Vagina (tissue), 2 donors: ENCODE measurements around the gene ZG16.

Experiments used
- POLR2AphosphoS5 ChIP-seq, 2 donors: sonication (generic); formaldehyde crosslinking; IDR thresholded peaks; one replicate each; pipeline ENCODE4 v1.9.0; 2017; ENCODE audit warnings: antibody characterized with exemption in 2 of 2, mild to moderate bottlenecking in 2 of 2, low read depth in 1 of 2; ENCODE audit not compliant: insufficient read depth in 1 of 2
- TF ChIP-seq, protein P1 (sequence below), 3 experiments: fragments of 450-650 bp in 2 of 3; fragments of 200-600 bp in 1 of 3; sonication (generic) in 1 of 3; IDR thresholded peaks; one replicate each; pipeline ENCODE4 v1.5.1; 2017 to 2019; ENCODE audit warnings: antibody characterized with exemption in 3 of 3, mild to moderate bottlenecking in 2 of 3, moderate library complexity in 2 of 3

GRCh38 chr16:29818082-29818481 lies 40.0 kb downstream of the ZG16 start:
- TF ChIP-seq, protein P1, sequence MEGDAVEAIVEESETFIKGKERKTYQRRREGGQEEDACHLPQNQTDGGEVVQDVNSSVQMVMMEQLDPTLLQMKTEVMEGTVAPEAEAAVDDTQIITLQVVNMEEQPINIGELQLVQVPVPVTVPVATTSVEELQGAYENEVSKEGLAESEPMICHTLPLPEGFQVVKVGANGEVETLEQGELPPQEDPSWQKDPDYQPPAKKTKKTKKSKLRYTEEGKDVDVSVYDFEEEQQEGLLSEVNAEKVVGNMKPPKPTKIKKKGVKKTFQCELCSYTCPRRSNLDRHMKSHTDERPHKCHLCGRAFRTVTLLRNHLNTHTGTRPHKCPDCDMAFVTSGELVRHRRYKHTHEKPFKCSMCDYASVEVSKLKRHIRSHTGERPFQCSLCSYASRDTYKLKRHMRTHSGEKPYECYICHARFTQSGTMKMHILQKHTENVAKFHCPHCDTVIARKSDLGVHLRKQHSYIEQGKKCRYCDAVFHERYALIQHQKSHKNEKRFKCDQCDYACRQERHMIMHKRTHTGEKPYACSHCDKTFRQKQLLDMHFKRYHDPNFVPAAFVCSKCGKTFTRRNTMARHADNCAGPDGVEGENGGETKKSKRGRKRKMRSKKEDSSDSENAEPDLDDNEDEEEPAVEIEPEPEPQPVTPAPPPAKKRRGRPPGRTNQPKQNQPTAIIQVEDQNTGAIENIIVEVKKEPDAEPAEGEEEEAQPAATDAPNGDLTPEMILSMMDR (IDR thresholded peaks at IDR 0.05) = no peak
- TF ChIP-seq POLR2AphosphoS5 (IDR thresholded peaks at IDR 0.05; ENCODE audit: insufficient read depth in 1 of 2, low read depth in 1 of 2) = no peak
